Activated CD4-positive, alpha-beta T cell treated with anti-CD3 and anti-CD28 coated beads for 48 hours (primary cell): ENCODE data around the gene GATA2.

Experiments used
- DNase-seq: peaks from one replicate; pipeline ENCODE4 v3.0.0-alpha.2; 2020

The GATA2 gene

GRCh38 chr3:128492671-128493569 lies at the start of gene GATA2:
GATA2 (minus strand) TSS chr3:128493201; CDS start chr3:128487031, 6,170 bp downstream.
- DNase-seq, result peak; percentile 55

GRCh38 chr3:128541246-128541645 lies 48.2 kb upstream of the GATA2 start:
- DNase-seq, result no peak

- no peak for DNase-seq
Measured at GRCh38 chr3:128539376-128539775, 46.4 kb upstream of the GATA2 start.

GRCh38 chr3:128537091-128537703 lies 44.2 kb upstream of the GATA2 start:
- no peak for DNase-seq

- DNase-seq, result no peak
Measured at GRCh38 chr3:128532012-128532983, 39.3 kb upstream of the GATA2 start.

GRCh38 chr3:128524374-128525299 lies 31.6 kb upstream of the GATA2 start:
- no peak for DNase-seq

GRCh38 chr3:128523591-128523990 lies 30.6 kb upstream of the GATA2 start:
- DNase-seq, result no peak

- DNase-seq, result no peak
Measured at GRCh38 chr3:128521715-128522114, 28.7 kb upstream of the GATA2 start.

GRCh38 chr3:128518587-128519490 lies 25.8 kb upstream of the GATA2 start:
- DNase-seq, result no peak

GRCh38 chr3:128517648-128518047 lies 24.6 kb upstream of the GATA2 start:
- no peak for DNase-seq

- DNase-seq, result no peak
Measured at GRCh38 chr3:128515967-128516366, 23.0 kb upstream of the GATA2 start.

GRCh38 chr3:128508852-128509251 lies 15.9 kb upstream of the GATA2 start:
- DNase-seq, result no peak

GRCh38 chr3:128506754-128507153 lies 13.8 kb upstream of the GATA2 start:
- no peak for DNase-seq

GRCh38 chr3:128505771-128506170 lies 12.8 kb upstream of the GATA2 start:
- no peak for DNase-seq

- no peak for DNase-seq
Measured at GRCh38 chr3:128504963-128505730, 12.1 kb upstream of the GATA2 start.

GRCh38 chr3:128504533-128504915 lies 11.5 kb upstream of the GATA2 start:
- no peak for DNase-seq

GRCh38 chr3:128503751-128504532 lies 10.9 kb upstream of the GATA2 start:
- DNase-seq, result no peak

- DNase-seq, result no peak
Measured at GRCh38 chr3:128503164-128503651, 10.2 kb upstream of the GATA2 start.

GRCh38 chr3:128502712-128503111 lies 9.7 kb upstream of the GATA2 start:
- no peak for DNase-seq
